K562 (cell line): Measurements from ENCODE around the gene BTF3L4. TPM values are rescaled to one million over a fixed set of nuclear protein-coding genes. Genes with fewer than 3 reads are reported as not detected.
A peak's percentile ranks its signal among the peaks of the same experiment; 100 is the strongest.

Source experiments
- FOXA1 ChIP-seq: fragments of 450-650 bp; IDR thresholded peaks from 2 replicates; pipeline ENCODE4 v1.6.1; 2016; ENCODE audit warnings: mild to moderate bottlenecking, borderline replicate concordance
- GABPB2 ChIP-seq: fragments of 250-450 bp; sonication (Bioruptor Pico); conservative IDR thresholded peaks from 2 replicates; pipeline ENCODE4 v1.5.1; 2021; ENCODE audit warnings: mild to moderate bottlenecking
- KAT7 ChIP-seq: sonication (generic); formaldehyde crosslinking; IDR thresholded peaks from 2 replicates; pipeline ENCODE4 v1.8.0; 2022; ENCODE audit warnings: missing genetic modification reagents, mild to moderate bottlenecking, borderline replicate concordance
- MIER1 ChIP-seq: fragments of 450-650 bp; IDR thresholded peaks from 2 replicates; pipeline ENCODE4 v1.6.1; 2016; ENCODE audit warnings: antibody characterized with exemption, mild to moderate bottlenecking, low read depth
- PYGO2 ChIP-seq: fragments of 450-650 bp; IDR thresholded peaks from 2 replicates; pipeline ENCODE4 v1.6.1; 2016; ENCODE audit warnings: mild to moderate bottlenecking, missing genetic modification characterization, moderate library complexity, missing compliant biosample characterization
- SAFB ChIP-seq: fragments of 200-400 bp; formaldehyde crosslinking; IDR thresholded peaks from 2 replicates; pipeline ENCODE4 v1.6.1; 2017; ENCODE audit warnings: low read depth, low read length, borderline replicate concordance
- TCF3 ChIP-seq: sonication (generic); formaldehyde crosslinking; IDR thresholded peaks from 2 replicates; pipeline ENCODE4 v1.4.0; 2020; ENCODE audit warnings: mild to moderate bottlenecking, missing genetic modification reagents
- polyA plus RNA-seq, 8 experiments: library from polyadenylated mRNA; depleted of rRNA in 4 of 8; stranded (reverse) in 5 of 8; unstranded in 3 of 8; fragments of >200 nt; fragmentation: Nextera tagmentation in 2 of 8; fragmentation: Illumina TruSeq in 1 of 8; extraction: Ambion mirVana in 2 of 8; extraction: Trizol in 1 of 8; gene quantifications; 2 replicates each; pipeline versions ENCODE4 v1.2.1 to v1.2.3, GENCODE V29; 2011 to 2014; ENCODE audit warnings: inconsistent platforms in 1 of 8, missing spikeins in 1 of 8
- total RNA-seq, 7 experiments: library from RNA; depleted of rRNA in 6 of 7; stranded (reverse); fragments of >200 nt in 6 of 7; fragmentation: Illumina TruSeq in 2 of 7; extraction: Trizol in 2 of 7; gene quantifications; 2 replicates each; pipeline versions ENCODE4 v1.2.1 to v1.2.3, GENCODE V29; 2011 to 2021; ENCODE audit warnings: low replicate concordance in 1 of 7
- TF ChIP-seq, protein P1 (sequence below): fragments of 250-450 bp; sonication (Bioruptor Pico); IDR thresholded peaks from 2 replicates; pipeline ENCODE4 v1.8.0; 2022; ENCODE audit warnings: inconsistent platforms
- TF ChIP-seq, protein P2 (sequence below): sonication (generic); formaldehyde crosslinking; IDR thresholded peaks from 2 replicates; pipeline ENCODE4 v1.8.1; 2022; ENCODE audit warnings: missing genetic modification reagents
- TF ChIP-seq, protein P3 (sequence below): sonication (generic); formaldehyde crosslinking; IDR thresholded peaks from 2 replicates; pipeline ENCODE4 v1.8.1; 2023; ENCODE audit warnings: mild to moderate bottlenecking, missing genetic modification reagents
- TF ChIP-seq, protein P4 (sequence below): fragments of 200-800 bp; sonication (Bioruptor generic); IDR thresholded peaks from 2 replicates; pipeline ENCODE4 v1.6.1; 2017; ENCODE audit warnings: missing genetic modification characterization, missing compliant biosample characterization
- TF ChIP-seq, protein P5 (sequence below): fragments of 250-450 bp; sonication (Bioruptor Pico); IDR thresholded peaks from 2 replicates; pipeline ENCODE4 v1.4.0; 2020; ENCODE audit warnings: mild to moderate bottlenecking, moderate library complexity, borderline replicate concordance
- TF ChIP-seq, protein P6 (sequence below): fragments of 250-450 bp; sonication (Bioruptor Pico); IDR thresholded peaks from 2 replicates; pipeline ENCODE4 v1.4.0; 2020; ENCODE audit warnings: mild to moderate bottlenecking, moderate library complexity
- TF ChIP-seq, protein P7 (sequence below): sonication (generic); formaldehyde crosslinking; IDR thresholded peaks from 2 replicates; pipeline ENCODE4 v1.9.0; 2022; ENCODE audit warnings: mild to moderate bottlenecking, missing genetic modification reagents

The BTF3L4 gene
- total and polyA plus RNA-seq, 9 of the 15 experiments (the other 6 are each of a cell fraction or from before 2014, with no cell fraction given), result 40.1 to 106 (median 88.8) TPM

DNA sequence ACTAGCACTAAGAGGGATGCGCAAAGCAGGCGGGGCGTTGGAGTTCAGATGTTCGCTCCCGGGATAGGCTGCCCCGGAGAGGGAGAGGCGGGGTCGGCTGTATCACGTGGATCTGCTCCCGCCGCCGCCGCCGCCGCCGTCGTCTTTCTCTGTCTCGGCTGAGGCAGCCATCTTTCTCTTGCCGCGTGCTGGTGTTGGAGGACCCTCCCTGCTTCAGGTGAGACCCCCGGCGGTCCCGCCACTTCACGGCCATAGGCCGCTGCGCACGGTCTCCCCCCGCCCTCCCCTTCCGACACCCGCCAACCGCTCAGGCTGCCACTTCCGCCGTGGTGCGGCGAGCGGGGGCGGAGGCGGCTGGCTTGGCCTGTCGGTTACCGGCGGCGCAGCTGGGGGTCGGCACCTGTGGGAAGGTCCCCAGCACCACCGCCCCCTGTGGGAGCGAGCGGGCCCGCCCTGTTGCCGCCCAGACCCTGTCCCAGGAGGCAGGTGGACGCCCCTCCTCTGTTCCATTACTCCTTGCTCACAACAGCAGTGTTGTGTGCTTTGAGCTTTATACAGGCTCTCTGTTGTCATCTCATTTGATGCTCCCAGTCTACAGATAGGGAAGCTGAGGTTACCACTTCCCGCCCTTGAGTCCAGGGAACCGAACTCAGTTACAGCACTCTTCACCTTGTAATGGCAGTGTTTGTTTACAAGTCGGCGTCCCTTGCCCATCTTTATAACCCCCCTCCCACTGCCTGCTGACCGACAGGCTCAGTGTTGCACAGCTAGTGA, at the start of gene BTF3L4 (continued):
- TF ChIP-seq, protein P1, sequence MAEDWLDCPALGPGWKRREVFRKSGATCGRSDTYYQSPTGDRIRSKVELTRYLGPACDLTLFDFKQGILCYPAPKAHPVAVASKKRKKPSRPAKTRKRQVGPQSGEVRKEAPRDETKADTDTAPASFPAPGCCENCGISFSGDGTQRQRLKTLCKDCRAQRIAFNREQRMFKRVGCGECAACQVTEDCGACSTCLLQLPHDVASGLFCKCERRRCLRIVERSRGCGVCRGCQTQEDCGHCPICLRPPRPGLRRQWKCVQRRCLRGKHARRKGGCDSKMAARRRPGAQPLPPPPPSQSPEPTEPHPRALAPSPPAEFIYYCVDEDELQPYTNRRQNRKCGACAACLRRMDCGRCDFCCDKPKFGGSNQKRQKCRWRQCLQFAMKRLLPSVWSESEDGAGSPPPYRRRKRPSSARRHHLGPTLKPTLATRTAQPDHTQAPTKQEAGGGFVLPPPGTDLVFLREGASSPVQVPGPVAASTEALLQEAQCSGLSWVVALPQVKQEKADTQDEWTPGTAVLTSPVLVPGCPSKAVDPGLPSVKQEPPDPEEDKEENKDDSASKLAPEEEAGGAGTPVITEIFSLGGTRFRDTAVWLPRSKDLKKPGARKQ (CRISPR knock-in tag), result no peak
- TF ChIP-seq PYGO2 (tag), result no peak
- TF ChIP-seq FOXA1, result no peak
- TF ChIP-seq TCF3, result 0 out of 2 replicates have a peak, but pooled peaks have one; percentile 5
- no peak for TF ChIP-seq SAFB
- TF ChIP-seq, protein P2, sequence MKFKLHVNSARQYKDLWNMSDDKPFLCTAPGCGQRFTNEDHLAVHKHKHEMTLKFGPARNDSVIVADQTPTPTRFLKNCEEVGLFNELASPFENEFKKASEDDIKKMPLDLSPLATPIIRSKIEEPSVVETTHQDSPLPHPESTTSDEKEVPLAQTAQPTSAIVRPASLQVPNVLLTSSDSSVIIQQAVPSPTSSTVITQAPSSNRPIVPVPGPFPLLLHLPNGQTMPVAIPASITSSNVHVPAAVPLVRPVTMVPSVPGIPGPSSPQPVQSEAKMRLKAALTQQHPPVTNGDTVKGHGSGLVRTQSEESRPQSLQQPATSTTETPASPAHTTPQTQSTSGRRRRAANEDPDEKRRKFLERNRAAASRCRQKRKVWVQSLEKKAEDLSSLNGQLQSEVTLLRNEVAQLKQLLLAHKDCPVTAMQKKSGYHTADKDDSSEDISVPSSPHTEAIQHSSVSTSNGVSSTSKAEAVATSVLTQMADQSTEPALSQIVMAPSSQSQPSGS (CRISPR knock-in tag), result no peak
- TF ChIP-seq MIER1, result peak; percentile 68; the same call in 1 of the 2 replicates
- TF ChIP-seq, protein P3, sequence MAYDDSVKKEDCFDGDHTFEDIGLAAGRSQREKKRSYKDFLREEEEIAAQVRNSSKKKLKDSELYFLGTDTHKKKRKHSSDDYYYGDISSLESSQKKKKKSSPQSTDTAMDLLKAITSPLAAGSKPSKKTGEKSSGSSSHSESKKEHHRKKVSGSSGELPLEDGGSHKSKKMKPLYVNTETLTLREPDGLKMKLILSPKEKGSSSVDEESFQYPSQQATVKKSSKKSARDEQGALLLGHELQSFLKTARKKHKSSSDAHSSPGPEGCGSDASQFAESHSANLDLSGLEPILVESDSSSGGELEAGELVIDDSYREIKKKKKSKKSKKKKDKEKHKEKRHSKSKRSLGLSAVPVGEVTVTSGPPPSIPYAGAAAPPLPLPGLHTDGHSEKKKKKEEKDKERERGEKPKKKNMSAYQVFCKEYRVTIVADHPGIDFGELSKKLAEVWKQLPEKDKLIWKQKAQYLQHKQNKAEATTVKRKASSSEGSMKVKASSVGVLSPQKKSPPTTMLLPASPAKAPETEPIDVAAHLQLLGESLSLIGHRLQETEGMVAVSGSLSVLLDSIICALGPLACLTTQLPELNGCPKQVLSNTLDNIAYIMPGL (CRISPR knock-in tag), result 0 out of 2 replicates have a peak, but pooled peaks have one; percentile 20
- TF ChIP-seq, protein P4, sequence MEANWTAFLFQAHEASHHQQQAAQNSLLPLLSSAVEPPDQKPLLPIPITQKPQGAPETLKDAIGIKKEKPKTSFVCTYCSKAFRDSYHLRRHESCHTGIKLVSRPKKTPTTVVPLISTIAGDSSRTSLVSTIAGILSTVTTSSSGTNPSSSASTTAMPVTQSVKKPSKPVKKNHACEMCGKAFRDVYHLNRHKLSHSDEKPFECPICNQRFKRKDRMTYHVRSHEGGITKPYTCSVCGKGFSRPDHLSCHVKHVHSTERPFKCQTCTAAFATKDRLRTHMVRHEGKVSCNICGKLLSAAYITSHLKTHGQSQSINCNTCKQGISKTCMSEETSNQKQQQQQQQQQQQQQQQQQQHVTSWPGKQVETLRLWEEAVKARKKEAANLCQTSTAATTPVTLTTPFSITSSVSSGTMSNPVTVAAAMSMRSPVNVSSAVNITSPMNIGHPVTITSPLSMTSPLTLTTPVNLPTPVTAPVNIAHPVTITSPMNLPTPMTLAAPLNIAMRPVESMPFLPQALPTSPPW (CRISPR knock-in tag), result peak; percentile 92
- TF ChIP-seq, protein P5, sequence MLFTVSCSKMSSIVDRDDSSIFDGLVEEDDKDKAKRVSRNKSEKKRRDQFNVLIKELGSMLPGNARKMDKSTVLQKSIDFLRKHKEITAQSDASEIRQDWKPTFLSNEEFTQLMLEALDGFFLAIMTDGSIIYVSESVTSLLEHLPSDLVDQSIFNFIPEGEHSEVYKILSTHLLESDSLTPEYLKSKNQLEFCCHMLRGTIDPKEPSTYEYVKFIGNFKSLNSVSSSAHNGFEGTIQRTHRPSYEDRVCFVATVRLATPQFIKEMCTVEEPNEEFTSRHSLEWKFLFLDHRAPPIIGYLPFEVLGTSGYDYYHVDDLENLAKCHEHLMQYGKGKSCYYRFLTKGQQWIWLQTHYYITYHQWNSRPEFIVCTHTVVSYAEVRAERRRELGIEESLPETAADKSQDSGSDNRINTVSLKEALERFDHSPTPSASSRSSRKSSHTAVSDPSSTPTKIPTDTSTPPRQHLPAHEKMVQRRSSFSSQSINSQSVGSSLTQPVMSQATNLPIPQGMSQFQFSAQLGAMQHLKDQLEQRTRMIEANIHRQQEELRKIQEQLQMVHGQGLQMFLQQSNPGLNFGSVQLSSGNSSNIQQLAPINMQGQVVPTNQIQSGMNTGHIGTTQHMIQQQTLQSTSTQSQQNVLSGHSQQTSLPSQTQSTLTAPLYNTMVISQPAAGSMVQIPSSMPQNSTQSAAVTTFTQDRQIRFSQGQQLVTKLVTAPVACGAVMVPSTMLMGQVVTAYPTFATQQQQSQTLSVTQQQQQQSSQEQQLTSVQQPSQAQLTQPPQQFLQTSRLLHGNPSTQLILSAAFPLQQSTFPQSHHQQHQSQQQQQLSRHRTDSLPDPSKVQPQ (CRISPR knock-in tag), result no peak
- TF ChIP-seq, protein P6, sequence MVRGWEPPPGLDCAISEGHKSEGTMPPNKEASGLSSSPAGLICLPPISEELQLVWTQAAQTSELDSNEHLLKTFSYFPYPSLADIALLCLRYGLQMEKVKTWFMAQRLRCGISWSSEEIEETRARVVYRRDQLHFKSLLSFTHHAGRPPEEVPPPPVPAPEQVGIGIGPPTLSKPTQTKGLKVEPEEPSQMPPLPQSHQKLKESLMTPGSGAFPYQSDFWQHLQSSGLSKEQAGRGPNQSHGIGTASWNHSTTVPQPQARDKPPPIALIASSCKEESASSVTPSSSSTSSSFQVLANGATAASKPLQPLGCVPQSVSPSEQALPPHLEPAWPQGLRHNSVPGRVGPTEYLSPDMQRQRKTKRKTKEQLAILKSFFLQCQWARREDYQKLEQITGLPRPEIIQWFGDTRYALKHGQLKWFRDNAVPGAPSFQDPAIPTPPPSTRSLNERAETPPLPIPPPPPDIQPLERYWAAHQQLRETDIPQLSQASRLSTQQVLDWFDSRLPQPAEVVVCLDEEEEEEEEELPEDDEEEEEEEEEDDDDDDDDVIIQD (CRISPR knock-in tag), result no peak
- 0 out of 2 replicates have a peak, but pooled peaks have one; percentile 12 for TF ChIP-seq GABPB2
- peak; percentile 87 for TF ChIP-seq KAT7
- TF ChIP-seq, protein P7, sequence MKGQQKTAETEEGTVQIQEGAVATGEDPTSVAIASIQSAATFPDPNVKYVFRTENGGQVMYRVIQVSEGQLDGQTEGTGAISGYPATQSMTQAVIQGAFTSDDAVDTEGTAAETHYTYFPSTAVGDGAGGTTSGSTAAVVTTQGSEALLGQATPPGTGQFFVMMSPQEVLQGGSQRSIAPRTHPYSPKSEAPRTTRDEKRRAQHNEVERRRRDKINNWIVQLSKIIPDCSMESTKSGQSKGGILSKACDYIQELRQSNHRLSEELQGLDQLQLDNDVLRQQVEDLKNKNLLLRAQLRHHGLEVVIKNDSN (CRISPR knock-in tag), result peak; percentile 92
